Heart left ventricle (tissue), 13 donors: ENCODE data around the gene DHX30.

ENCODE experiments used
- CTCF ChIP-seq, 12 donors: fragments of 200-600 bp; sonication (generic) in 4 of 12; IDR thresholded peaks; one replicate each; pipeline versions ENCODE4 v1.5.0 to v1.8.0; 2018 to 2022; ENCODE audit warnings: antibody characterized with exemption in 12 of 12, mild to moderate bottlenecking in 5 of 12
- POLR2A ChIP-seq, 2 donors: fragments of 450-650 bp; IDR thresholded peaks; one replicate each; pipeline ENCODE4 v1.6.1; 2017; ENCODE audit warnings: antibody characterized with exemption in 2 of 2, mild to moderate bottlenecking in 2 of 2, moderate library complexity in 2 of 2
- donor health status: ischemic (EF 13 %, LVEDD 7.1; RV severe dilation, severe dysfunction).
- donor health status: DM: no; HTN: yes; CAD: no.
- donor health status: DM: no; HTN: no; CAD: no.
- donor health status: ischemic (EF 25% LVEDD 6.9; RV normal size, moderate dysfunction).
- donor health status: ischemic (EF 25% LVEDD 5.7; RV mildly dilated, moderate dysfunction).
- donor health status: ischemic (EF 35%, LVEDD 5.7; RV mildly dilated, moderate dysfunction).
- donor health status: nonischemic (EF 11% LVEDD 7.7; RV severe dilation, severe dysfunction).
- donor health status: DM: yes; HTN: yes; CAD: no.
- donor health status: PGD.
- donor health status: ischemic (EF 29% LVEDD 5.4; RV normal size, mild dysfunction).
- donor health status: nonischemic (EF 23%, LVEDD 6.1; RV moderate dilation, normal function).

- no peak for TF ChIP-seq CTCF (IDR thresholded peaks at IDR 0.05)
- TF ChIP-seq POLR2A (IDR thresholded peaks at IDR 0.05): no peak
Observed at GRCh38 chr3:47854720-47855455, 52.0 kb downstream of the DHX30 start.
